Gastroesophageal sphincter (tissue), 4 donors: ENCODE measurements around the gene PRR22. TPM values are rescaled to one million over a fixed set of nuclear protein-coding genes. Genes with fewer than 3 reads are reported as not detected.

Source experiments
- ATAC-seq: fragments of 150-250 bp; one replicate; pipeline ENCODE4 v1.9.1; 2016; ENCODE audit warnings: mild to moderate bottlenecking, moderate library complexity
- H3K27ac ChIP-seq, 4 donors: fragments of 200-600 bp; sonication (generic) in 3 of 4; 1 replicate in 3 of 4; 2 replicates in 1 of 4; pipeline ENCODE4 v1.5.1; 2016 to 2019
- H3K27me3 ChIP-seq: fragments of 200-600 bp; sonication (generic); one replicate; pipeline ENCODE4 v1.5.1; 2019
- H3K36me3 ChIP-seq, 2 donors: fragments of 200-600 bp; sonication (generic); one replicate each; pipeline ENCODE4 v1.5.1; 2019; ENCODE audit warnings: control low read depth in 1 of 2
- H3K4me1 ChIP-seq, 3 donors: fragments of 200-600 bp; sonication (generic); 1 replicate in 2 of 3; 2 replicates in 1 of 3; pipeline ENCODE4 v1.5.1; 2016 to 2019; ENCODE audit warnings: control low read depth in 2 of 3
- H3K4me3 ChIP-seq, 2 donors: fragments of 200-600 bp; sonication (generic); one replicate each; pipeline ENCODE4 v1.5.1; 2019; ENCODE audit warnings: mild to moderate bottlenecking in 1 of 2, moderate library complexity in 1 of 2
- H3K9me3 ChIP-seq, 3 donors: fragments of 200-600 bp; sonication (generic); one replicate each; pipeline ENCODE4 v1.5.1; 2017 to 2019; ENCODE audit warnings: control low read depth in 2 of 3
- EP300 ChIP-seq: sonication (generic); formaldehyde crosslinking; IDR thresholded peaks from one replicate; pipeline ENCODE4 v1.6.1; 2017; ENCODE audit warnings: antibody characterized with exemption, mild to moderate bottlenecking
- POLR2A ChIP-seq, 2 donors: fragments of 450-650 bp; IDR thresholded peaks; one replicate each; pipeline ENCODE4 v1.6.1; 2017; ENCODE audit warnings: antibody characterized with exemption in 2 of 2, mild to moderate bottlenecking in 2 of 2, moderate library complexity in 1 of 2
- POLR2AphosphoS5 ChIP-seq: sonication (generic); formaldehyde crosslinking; IDR thresholded peaks from one replicate; pipeline ENCODE4 v1.6.1; 2017; ENCODE audit warnings: antibody characterized with exemption
- WGBS, 2 donors: methylation state at CpG; one replicate each; pipeline ENCODE4 v1.1.5; 2018; ENCODE audit warnings: low coverage in 1 of 2; 5-methylcytosine and 5-hydroxymethylcytosine counted together
- total RNA-seq, 4 donors: library from RNA; depleted of rRNA; stranded (reverse); fragments of >200 nt; gene quantifications; one replicate each; pipeline ENCODE4 v1.1.0, GENCODE V29; 2016
- TF ChIP-seq, protein P1 (sequence below), 4 experiments: fragments of 200-600 bp in 2 of 4; fragments of 450-650 bp in 2 of 4; sonication (generic) in 1 of 4; IDR thresholded peaks; one replicate each; pipeline ENCODE4 v1.5.1; 2017 to 2019; ENCODE audit warnings: antibody characterized with exemption in 4 of 4, mild to moderate bottlenecking in 2 of 4, moderate library complexity in 2 of 4

The PRR22 gene
- total RNA-seq, 4 donors from 2014 or later: 0.40 TPM; not detected in 3

GRCh38 chr19:5804516-5805461, 20.2 kb upstream of the PRR22 start, which contains the start of gene NRTN:
Gene NRTN, plus strand, starts transcription at chr19:5805067. Its CDS starts 19,099 bp downstream, at chr19:5824166.
- peak; percentile 48 for ATAC-seq
- H3K36me3 ChIP-seq: peaks cover 0 to 4% of the 10 kb centered on the region in 2 donors
- peak within 1 kb of the TSS; percentile 85 to 96 (median 92) for H3K27ac ChIP-seq
- H3K9me3 ChIP-seq: no peaks in the 10 kb centered on the region
- H3K4me1 ChIP-seq: peaks cover 0 to 35% (median 10%) of the 10 kb centered on the region in 3 donors
- TF ChIP-seq EP300: no peak
- no peak for TF ChIP-seq POLR2AphosphoS5
- TF ChIP-seq, protein P1, sequence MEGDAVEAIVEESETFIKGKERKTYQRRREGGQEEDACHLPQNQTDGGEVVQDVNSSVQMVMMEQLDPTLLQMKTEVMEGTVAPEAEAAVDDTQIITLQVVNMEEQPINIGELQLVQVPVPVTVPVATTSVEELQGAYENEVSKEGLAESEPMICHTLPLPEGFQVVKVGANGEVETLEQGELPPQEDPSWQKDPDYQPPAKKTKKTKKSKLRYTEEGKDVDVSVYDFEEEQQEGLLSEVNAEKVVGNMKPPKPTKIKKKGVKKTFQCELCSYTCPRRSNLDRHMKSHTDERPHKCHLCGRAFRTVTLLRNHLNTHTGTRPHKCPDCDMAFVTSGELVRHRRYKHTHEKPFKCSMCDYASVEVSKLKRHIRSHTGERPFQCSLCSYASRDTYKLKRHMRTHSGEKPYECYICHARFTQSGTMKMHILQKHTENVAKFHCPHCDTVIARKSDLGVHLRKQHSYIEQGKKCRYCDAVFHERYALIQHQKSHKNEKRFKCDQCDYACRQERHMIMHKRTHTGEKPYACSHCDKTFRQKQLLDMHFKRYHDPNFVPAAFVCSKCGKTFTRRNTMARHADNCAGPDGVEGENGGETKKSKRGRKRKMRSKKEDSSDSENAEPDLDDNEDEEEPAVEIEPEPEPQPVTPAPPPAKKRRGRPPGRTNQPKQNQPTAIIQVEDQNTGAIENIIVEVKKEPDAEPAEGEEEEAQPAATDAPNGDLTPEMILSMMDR (IDR thresholded peaks at IDR 0.05): no peak
- TF ChIP-seq POLR2A (IDR thresholded peaks at IDR 0.05): peak in 1 of 2 donors; percentile 24
- WGBS, 2 donors: 0 to 17% methylated on average over 2 to 3 of the region's 107 CpGs
- H3K4me3 ChIP-seq: peak within 1 kb of the TSS; percentile 68 to 76
- peaks cover 48% of the 10 kb centered on the region for H3K27me3 ChIP-seq

GRCh38 chr19:5803752-5804515, 19.4 kb upstream of the PRR22 start:
- Histone ChIP-seq H3K27me3 (peaks cover 54% of the 10 kb centered on the region), H3K4me3 (peak overlapping the region in 1 of 2 donors; percentile 68), H3K27ac (peak overlapping the region in 3 of 4 donors; percentile 90 to 96 (median 93)), H3K36me3 (peaks cover 0 to 4% of the 10 kb centered on the region in 2 donors), H3K4me1 (peaks cover 0 to 35% (median 10%) of the 10 kb centered on the region in 3 donors), H3K9me3 (no peaks in the 10 kb centered on the region)
- peak; percentile 86 for ATAC-seq
- WGBS, 2 donors: 0 to 8% methylated on average over 1 to 11 of the region's 54 CpGs
- TF ChIP-seq, protein P1 (IDR thresholded peaks at IDR 0.05): peak in 3 of 4 experiments; percentile 97 to 98 (median 98)
- no peak for TF ChIP-seq EP300

DNA sequence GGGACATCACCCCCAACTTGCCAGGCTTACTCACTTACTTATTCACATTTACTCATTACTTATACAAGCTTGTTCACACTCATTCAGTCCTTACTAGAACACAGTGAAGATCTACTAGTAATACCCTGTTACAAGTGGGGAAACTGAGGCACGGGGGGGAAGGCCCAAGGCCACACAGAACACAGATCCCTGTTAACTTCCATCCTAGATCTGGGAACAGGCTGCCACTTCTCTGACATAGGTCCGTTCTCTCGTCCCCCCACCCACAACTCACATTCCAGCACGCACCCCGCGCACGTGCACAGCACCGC, 18.9 kb upstream of the PRR22 start:
- Histone ChIP-seq H3K36me3 (peaks cover 0 to 3% of the 10 kb centered on the region in 2 donors), H3K27me3 (peaks cover 54% of the 10 kb centered on the region), H3K27ac (peak overlapping the region in 2 of 4 donors; percentile 90 to 93), H3K9me3 (no peaks in the 10 kb centered on the region), H3K4me3 (peak overlapping the region in 1 of 2 donors; percentile 68), H3K4me1 (peaks cover 0 to 35% (median 10%) of the 10 kb centered on the region in 3 donors)
- no peak for ATAC-seq
- TF ChIP-seq, protein P1 (IDR thresholded peaks at IDR 0.05): no peak
- TF ChIP-seq POLR2A (IDR thresholded peaks at IDR 0.05) (no peak), POLR2AphosphoS5 (no peak), EP300 (no peak)
- WGBS, 2 donors: 0 to 11% methylated on average over 1 to 8 of the region's 8 CpGs

- no peak for ATAC-seq
- 67 to 80% methylated on average over 1 to 3 of the region's 33 CpGs for WGBS, 2 donors
- Histone ChIP-seq H3K4me1 (peaks cover 0 to 35% (median 10%) of the 10 kb centered on the region in 3 donors), H3K9me3 (no peaks in the 10 kb centered on the region), H3K27me3 (peaks cover 54% of the 10 kb centered on the region), H3K36me3 (no peaks in the 10 kb centered on the region), H3K27ac (no peak overlapping the region), H3K4me3 (no peak overlapping the region)
- TF ChIP-seq EP300: no peak
- no peak for TF ChIP-seq POLR2AphosphoS5
- TF ChIP-seq, protein P1 (IDR thresholded peaks at IDR 0.05): no peak
- TF ChIP-seq POLR2A (IDR thresholded peaks at IDR 0.05): no peak
Measured at GRCh38 chr19:5801796-5802619, 17.5 kb upstream of the PRR22 start.
